HG02870 (cell line): ENCODE results near the gene SLCO1A2.

Experiments used
- ATAC-seq: cut with Tn5 transposase; IDR thresholded peaks from one replicate; pipeline ENCODE4 v1.9.1; 2021; ENCODE audit warnings: mild to moderate bottlenecking, moderate library complexity; ENCODE audit not compliant: unreplicated experiment

Gene SLCO1A2

GRCh38 chr12:21220266-21220665 is 114.5 kb downstream of the SLCO1A2 start:
- no peak for ATAC-seq

GRCh38 chr12:21219206-21219605 is 115.5 kb downstream of the SLCO1A2 start:
- no peak for ATAC-seq
